Islet of Langerhans (tissue), 1 donor: ENCODE results near the gene CHRNE.
"Not testable (repeated sequence)": the region's sequence is repeated elsewhere in the genome, so short reads cannot be mapped to it uniquely, and the experiment has no call there.

Source experiments
- FAIRE-seq: peaks from one replicate; lab custom pipeline; 2011; peaks lifted over from hg19 to GRCh38; lab: Jason Lieb, UNC

The CHRNE gene

GRCh38 chr17:4881761-4882555, 20.9 kb downstream of the CHRNE start:
- no peak for FAIRE-seq

- no peak for FAIRE-seq
Observed at GRCh38 chr17:4880857-4881256, 22.0 kb downstream of the CHRNE start.

- FAIRE-seq = no peak
Observed at GRCh38 chr17:4879601-4880000, 23.3 kb downstream of the CHRNE start.

- no peak for FAIRE-seq
Observed at GRCh38 chr17:4877089-4877488, 25.8 kb downstream of the CHRNE start.

GRCh38 chr17:4872786-4873185, 30.1 kb downstream of the CHRNE start:
- no peak for FAIRE-seq

GRCh38 chr17:4870855-4871254, 32.0 kb downstream of the CHRNE start:
- FAIRE-seq = no peak

- FAIRE-seq = not testable (repeated sequence)
Observed at GRCh38 chr17:4869058-4869998, 33.6 kb downstream of the CHRNE start.

- FAIRE-seq = not testable (repeated sequence)
Observed at GRCh38 chr17:4867535-4867934, 35.4 kb downstream of the CHRNE start.

GRCh38 chr17:4863321-4863720, 39.6 kb downstream of the CHRNE start:
- no peak for FAIRE-seq

GRCh38 chr17:4862720-4863119, 40.2 kb downstream of the CHRNE start:
- FAIRE-seq = no peak

- FAIRE-seq = no peak
Observed at GRCh38 chr17:4861052-4861451, 41.8 kb downstream of the CHRNE start.

GRCh38 chr17:4860651-4861050, 42.2 kb downstream of the CHRNE start:
- no peak for FAIRE-seq

- no peak for FAIRE-seq
Observed at GRCh38 chr17:4859816-4860625, 42.9 kb downstream of the CHRNE start.

- FAIRE-seq = no peak
Observed at GRCh38 chr17:4858882-4859260, 44.0 kb downstream of the CHRNE start.

GRCh38 chr17:4858068-4858881, 44.6 kb downstream of the CHRNE start:
- no peak for FAIRE-seq

- not testable (repeated sequence) for FAIRE-seq
Observed at GRCh38 chr17:4857347-4857746, 45.6 kb downstream of the CHRNE start.

GRCh38 chr17:4856937-4857314, 46.0 kb downstream of the CHRNE start:
- no peak for FAIRE-seq

- no peak for FAIRE-seq
Observed at GRCh38 chr17:4856271-4856936, 46.5 kb downstream of the CHRNE start.

- FAIRE-seq = no peak
Observed at GRCh38 chr17:4854111-4854681, 48.7 kb downstream of the CHRNE start.

GRCh38 chr17:4853208-4853671, 49.7 kb downstream of the CHRNE start:
- FAIRE-seq = no peak
